Activated naive CD8-positive, alpha-beta T cell (primary cell): ENCODE data around the gene GPR137.

Source experiments
- H3K27ac Mint-ChIP-seq: one replicate; pipeline ENCODE4 v1.8.0; 2021; ENCODE audit warnings: mixed read lengths
- H3K27me3 Mint-ChIP-seq: one replicate; pipeline ENCODE4 v1.8.0; 2021; ENCODE audit warnings: mixed read lengths
- H3K36me3 Mint-ChIP-seq: one replicate; pipeline ENCODE4 v1.8.0; 2021; ENCODE audit warnings: mixed read lengths
- H3K4me1 Mint-ChIP-seq: one replicate; pipeline ENCODE4 v1.8.0; 2021; ENCODE audit warnings: low read depth, mixed read lengths
- H3K4me3 Mint-ChIP-seq: one replicate; pipeline ENCODE4 v1.8.0; 2021; ENCODE audit warnings: mild to moderate bottlenecking, mixed read lengths
- H3K9me3 Mint-ChIP-seq: one replicate; pipeline ENCODE4 v1.8.0; 2021; ENCODE audit warnings: low read depth, mixed read lengths

Gene GPR137

DNA sequence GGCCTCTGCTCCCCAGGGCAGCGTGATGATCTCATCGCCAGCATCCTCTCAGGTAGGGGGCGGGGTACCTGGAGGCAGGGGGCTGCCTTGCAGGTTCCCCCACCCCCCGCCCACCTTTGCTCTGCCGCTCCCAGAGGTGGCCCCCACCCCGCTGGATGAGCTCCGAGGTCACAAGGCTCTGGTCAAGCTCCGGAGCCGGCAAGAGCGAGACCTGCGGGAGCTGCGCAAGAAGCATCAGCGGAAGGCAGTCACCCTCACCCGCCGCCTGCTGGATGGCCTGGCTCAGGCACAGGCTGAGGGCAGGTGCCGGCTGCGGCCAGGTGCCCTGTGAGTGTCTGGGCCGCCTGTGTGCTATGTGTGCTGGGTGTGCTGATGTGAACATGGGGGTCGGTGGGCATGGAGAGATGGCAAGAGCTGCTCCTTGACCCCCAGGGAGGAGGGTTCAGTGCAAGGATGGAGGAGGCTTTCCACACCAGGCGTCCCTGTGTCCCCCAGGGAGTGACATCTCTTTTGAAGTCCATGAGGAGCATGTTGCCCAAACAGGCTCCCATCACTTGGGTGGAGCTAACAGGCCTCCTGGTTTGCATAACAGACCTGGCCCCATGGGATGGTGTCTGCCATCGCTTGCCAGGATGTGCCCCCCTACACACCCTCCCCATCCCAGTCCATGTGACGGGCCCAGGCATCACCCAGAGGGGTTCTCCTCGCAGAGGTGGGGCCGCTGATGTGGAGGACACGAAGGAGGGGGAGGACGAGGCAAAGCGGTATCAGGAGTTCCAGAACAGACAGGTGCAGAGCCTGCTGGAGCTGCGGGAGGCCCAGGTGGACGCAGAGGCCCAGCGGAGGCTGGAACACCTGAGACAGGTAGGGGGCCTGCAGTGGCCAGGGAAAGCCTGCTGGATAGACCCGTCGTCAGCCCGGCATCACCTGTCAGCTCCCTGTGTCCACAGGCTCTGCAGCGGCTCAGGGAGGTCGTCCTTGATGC lies 20.2 kb upstream of the GPR137 start:
- H3K4me3 Mint-ChIP-seq = no peak overlapping the region
- no peaks in the 10 kb centered on the region for H3K9me3 Mint-ChIP-seq
- H3K36me3 Mint-ChIP-seq = peaks cover 2% of the 10 kb centered on the region
- H3K27me3 Mint-ChIP-seq = no peaks in the 10 kb centered on the region
- H3K4me1 Mint-ChIP-seq = peaks cover 14% of the 10 kb centered on the region
- no peak overlapping the region for H3K27ac Mint-ChIP-seq

DNA sequence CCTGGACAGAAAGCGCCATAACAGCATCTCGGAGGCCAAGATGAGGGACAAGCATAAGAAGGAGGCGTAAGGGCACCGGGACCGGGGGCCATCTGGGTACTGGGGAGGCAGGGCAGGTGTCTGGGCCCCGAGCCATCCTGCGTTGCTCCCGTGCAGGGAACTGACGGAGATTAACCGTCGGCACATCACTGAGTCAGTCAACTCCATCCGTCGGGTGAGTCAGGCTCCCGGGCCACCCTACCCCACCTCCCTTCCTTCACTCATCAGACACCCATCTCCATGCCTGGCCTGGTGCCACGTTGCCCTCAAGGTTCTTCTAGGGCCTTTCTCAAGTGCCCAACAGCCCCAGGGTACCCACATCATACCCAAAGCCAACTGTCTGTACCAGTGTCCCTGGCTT lies 19.3 kb upstream of the GPR137 start:
- peaks cover 2% of the 10 kb centered on the region for H3K36me3 Mint-ChIP-seq
- H3K4me3 Mint-ChIP-seq = no peak overlapping the region
- H3K27me3 Mint-ChIP-seq = no peaks in the 10 kb centered on the region
- no peaks in the 10 kb centered on the region for H3K9me3 Mint-ChIP-seq
- H3K4me1 Mint-ChIP-seq = peaks cover 14% of the 10 kb centered on the region
- no peak overlapping the region for H3K27ac Mint-ChIP-seq

DNA sequence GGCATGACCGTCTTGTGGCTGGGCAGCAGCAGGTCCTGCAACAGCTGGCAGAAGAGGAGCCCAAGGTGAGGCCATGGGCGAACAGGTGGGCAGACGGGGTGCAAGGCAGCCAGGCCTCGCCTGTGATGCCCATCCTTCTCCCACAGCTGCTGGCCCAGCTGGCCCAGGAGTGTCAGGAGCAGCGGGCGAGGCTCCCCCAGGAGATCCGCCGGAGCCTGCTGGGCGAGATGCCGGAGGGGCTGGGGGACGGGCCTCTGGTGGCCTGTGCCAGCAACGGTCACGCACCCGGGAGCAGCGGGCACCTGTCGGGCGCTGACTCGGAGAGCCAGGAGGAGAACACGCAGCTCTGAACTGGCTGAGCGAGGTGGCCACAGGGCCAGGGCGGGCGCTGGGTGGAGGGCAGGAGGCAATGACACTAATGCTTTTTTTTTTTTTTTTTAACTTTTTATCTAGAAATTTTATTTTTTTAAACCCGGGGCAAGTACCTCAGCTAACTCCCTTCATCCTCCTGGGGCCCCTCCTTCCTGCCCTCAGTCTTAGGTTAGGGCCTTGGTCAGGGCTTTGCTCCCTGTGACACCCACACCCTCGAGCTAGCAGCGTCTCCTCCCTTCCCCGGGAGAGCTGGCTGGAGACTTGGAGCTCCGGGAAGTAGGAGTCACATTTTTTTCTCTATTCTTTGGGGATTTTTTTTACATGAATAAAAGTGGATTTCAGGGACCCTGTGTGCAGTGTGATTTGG lies 18.3 kb upstream of the GPR137 start:
- no peak overlapping the region for H3K4me3 Mint-ChIP-seq
- H3K9me3 Mint-ChIP-seq = no peaks in the 10 kb centered on the region
- no peak overlapping the region for H3K27ac Mint-ChIP-seq
- H3K27me3 Mint-ChIP-seq = no peaks in the 10 kb centered on the region
- peaks cover 17% of the 10 kb centered on the region for H3K4me1 Mint-ChIP-seq
- peaks cover 2% of the 10 kb centered on the region for H3K36me3 Mint-ChIP-seq

DNA sequence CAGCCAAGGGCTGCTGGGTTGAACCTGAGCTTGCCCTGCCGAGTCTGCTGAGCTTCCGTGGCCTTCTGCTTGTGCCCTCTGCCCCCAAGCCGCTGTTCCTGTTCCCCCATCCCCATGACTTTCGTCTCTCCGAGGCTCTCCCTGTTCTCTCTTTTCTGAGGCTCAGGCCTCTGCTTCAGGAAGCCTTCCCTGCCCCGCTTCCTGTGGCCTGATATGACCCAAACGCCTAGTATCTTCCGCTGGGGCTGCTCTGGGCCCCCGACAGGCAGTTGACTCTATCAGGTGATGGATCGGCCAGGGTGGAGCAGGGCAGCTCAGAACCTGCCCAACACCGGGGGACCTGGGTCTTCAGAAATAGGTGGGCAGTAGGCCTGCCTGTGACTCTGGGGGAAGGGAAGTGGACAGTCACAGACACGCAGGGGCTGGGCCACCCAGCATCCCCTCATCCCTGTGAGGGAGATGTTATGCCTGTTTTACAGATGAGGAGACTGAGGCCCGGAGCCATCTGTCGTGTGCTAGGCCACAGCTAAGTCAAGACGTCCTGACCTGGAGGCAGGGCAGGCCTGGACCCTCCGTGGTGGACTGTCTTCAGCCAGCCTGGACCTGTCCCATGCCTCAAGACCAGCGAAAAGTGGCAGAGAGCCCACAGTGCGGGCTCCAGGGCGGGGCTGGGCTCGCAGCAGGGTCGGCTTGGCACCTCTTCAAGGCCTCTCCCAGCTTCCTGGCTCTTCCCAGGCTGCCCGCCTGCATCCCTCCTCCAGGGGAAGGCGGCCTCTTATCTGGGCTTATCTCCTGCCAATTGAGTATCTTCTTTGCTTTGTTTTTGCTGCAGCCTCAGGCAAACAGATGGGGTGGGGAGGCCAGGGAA lies 17.4 kb upstream of the GPR137 start:
- H3K4me1 Mint-ChIP-seq = peaks cover 17% of the 10 kb centered on the region
- H3K36me3 Mint-ChIP-seq = peaks cover 2% of the 10 kb centered on the region
- H3K9me3 Mint-ChIP-seq = no peaks in the 10 kb centered on the region
- H3K4me3 Mint-ChIP-seq = peak overlapping the region; percentile 98
- H3K27ac Mint-ChIP-seq = peak overlapping the region; percentile 96
- H3K27me3 Mint-ChIP-seq = no peaks in the 10 kb centered on the region

DNA sequence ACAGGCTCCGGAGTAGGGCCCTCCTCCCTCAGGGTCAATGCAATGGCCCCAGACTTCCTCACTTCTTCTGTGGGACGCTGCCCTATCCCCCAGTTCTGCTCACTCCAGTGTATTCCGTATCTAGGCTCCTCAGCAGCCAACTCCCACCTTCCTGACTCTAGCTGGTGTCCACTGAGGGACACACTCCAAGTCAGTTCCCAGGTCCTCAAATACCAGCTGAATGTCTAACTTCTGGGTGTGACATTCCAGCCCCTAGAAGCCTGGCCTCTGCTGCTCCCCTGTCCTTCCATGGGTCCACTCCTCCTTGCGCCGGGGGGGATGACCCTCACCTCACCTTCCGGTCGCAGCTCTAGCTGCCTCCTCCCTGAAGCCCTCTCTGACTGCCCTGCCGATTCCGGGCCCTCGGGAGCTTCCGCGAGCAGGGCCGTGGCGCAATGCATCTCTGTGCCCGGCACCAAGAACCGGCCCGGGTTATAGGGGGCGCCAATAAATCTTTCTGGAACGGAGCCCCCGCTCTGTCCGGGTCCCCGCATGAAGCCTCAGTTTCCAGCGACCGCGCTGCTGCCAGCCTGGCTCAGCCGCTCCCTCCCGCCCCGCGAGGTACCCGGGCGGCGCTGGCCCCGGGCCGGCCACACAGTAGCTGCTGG lies 16.6 kb upstream of the GPR137 start:
- Mint-ChIP-seq H3K27me3 (no peaks in the 10 kb centered on the region), H3K36me3 (peaks cover 2% of the 10 kb centered on the region), H3K27ac (peak overlapping the region; percentile 96), H3K4me1 (peaks cover 17% of the 10 kb centered on the region), H3K9me3 (no peaks in the 10 kb centered on the region), H3K4me3 (peak overlapping the region; percentile 98)

DNA sequence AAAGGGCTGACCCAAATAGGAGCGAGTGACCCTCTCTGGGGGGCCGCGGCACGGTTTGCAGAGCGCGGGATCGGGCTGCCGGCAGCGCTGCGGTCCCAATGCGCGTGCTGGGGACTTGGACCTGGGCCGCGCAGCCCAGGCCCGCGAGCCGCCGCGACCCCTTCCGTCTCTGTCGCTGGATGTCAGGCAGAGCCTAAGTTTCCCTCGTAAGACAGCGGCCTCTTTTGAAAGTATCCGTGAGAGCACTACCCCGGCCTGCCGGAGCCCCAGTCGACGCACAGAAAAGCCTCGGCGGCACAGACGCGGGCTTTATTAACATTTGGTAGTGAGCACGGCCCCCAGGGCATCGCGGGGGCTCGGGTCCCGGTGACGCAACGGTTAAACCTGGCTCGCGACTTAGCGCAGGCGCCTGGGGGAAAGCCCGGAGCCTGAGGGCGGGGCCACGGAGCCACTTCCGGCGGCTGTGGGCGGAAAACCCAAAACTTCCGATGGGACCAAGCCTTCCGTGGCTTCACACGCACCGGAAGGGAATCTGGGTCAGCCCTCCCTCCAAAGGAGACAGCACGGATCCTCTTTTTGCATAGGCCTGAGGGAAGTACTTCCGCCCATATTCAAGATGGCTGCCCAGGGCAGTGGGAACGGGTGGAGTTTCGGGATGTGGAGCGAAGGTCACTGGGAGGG lies 16.0 kb upstream of the GPR137 start:
- Mint-ChIP-seq H3K27ac (peak overlapping the region; percentile 96), H3K4me3 (peak overlapping the region; percentile 98), H3K4me1 (peaks cover 17% of the 10 kb centered on the region), H3K36me3 (peaks cover 2% of the 10 kb centered on the region), H3K27me3 (no peaks in the 10 kb centered on the region), H3K9me3 (no peaks in the 10 kb centered on the region)

DNA sequence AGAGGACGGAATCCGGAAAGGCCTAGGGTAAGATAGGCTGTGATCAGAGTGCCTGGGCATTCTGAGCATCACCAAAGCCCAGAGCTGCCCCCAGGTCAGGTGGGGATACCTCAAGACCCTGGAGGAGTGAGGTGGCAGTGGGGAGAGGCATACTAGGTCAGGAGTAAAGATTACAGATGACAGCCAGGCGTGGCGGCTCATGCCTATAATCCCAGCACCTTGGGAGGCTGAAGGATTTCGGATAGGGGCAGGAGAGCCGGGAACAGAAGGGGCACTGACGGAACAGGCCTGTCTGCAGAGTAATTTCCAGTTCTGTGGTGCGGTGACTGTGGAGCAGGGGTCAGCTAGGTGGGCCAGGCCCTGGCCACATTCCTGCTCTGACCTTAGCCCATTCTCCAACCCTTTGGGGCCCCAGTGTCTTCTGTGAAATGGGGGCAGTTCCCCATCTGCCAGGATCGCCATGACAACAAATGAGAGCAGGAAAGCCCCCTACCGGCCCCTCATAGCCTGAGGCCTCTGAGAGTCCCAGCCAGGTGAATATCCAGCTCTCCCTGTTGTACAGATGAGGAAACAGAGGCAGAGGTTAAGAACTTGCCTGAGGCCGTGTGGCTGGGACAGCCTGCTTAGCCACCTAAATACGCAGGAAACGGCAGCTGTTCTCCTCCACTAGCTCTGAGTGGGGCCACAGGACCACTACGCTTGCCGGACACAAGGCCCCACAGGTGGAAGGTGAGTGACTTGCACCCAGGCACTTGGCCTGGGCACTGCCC lies 10.4 kb upstream of the GPR137 start:
- no peak overlapping the region for H3K4me3 Mint-ChIP-seq
- H3K4me1 Mint-ChIP-seq = peaks cover 3% of the 10 kb centered on the region
- peaks cover 3% of the 10 kb centered on the region for H3K36me3 Mint-ChIP-seq
- H3K9me3 Mint-ChIP-seq = no peaks in the 10 kb centered on the region
- no peaks in the 10 kb centered on the region for H3K27me3 Mint-ChIP-seq
- no peak overlapping the region for H3K27ac Mint-ChIP-seq

DNA sequence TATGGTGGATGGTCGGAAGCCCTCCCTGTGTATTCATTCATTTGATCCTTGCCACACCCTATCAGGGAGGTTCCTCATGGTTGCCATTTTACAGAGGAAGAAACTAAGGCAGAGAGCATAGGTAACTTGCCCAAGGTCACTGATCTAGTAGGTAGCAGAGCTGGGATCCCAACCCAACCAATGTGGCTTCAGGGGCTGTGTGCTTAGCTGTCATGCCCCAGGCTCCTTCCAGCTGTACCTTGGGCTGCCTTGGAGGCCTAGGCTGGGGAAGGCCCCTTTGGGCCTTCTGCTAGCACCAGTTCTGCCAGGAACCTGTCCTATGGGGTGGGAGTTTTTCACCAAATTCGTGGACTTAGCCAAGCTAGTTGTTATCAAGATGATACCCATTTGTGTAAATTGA lies 9.8 kb upstream of the GPR137 start:
- H3K4me1 Mint-ChIP-seq = peaks cover 3% of the 10 kb centered on the region
- no peak overlapping the region for H3K27ac Mint-ChIP-seq
- H3K9me3 Mint-ChIP-seq = no peaks in the 10 kb centered on the region
- H3K27me3 Mint-ChIP-seq = no peaks in the 10 kb centered on the region
- H3K36me3 Mint-ChIP-seq = peaks cover 3% of the 10 kb centered on the region
- H3K4me3 Mint-ChIP-seq = no peak overlapping the region

DNA sequence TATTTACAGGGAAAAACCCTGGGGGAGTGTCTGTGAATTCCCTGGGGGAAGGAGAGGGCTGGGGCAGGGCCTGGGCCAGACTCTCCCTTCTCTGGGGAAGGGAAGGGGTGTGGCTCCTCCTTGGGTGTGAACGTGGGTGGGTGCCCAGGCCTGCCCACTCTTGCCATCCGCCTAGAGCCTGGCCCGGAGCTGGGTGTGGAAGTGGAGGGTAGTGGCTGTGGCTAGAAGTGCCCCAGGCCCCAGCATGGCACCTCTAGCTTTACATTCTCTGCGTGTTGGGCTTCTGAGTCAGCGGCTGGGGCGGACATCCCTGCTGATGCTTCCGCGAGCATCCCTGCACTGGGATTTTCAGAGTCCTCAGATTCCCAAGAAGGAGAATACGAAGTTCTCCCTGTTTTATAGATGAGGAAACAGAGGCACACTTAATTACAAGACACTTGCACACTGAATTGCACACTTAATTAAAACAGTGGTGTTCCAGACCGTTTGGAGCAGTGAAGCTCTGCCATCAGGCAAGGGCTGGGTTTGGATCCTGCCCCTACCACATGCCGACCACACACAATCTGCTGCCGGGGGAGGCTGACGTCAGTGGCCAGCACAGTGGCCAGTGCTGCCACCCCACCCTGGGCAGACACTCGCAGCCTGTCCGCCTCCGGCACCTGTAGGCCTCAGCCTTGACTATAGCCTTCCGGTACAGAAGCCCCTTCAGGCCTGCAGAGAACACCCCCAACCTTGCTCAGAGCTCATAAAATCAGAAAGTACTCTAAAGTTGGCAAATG lies 8.8 kb upstream of the GPR137 start:
- H3K36me3 Mint-ChIP-seq = peaks cover 3% of the 10 kb centered on the region
- H3K9me3 Mint-ChIP-seq = no peaks in the 10 kb centered on the region
- H3K27me3 Mint-ChIP-seq = no peaks in the 10 kb centered on the region
- no peak overlapping the region for H3K4me3 Mint-ChIP-seq
- H3K27ac Mint-ChIP-seq = no peak overlapping the region
- peaks cover 3% of the 10 kb centered on the region for H3K4me1 Mint-ChIP-seq

DNA sequence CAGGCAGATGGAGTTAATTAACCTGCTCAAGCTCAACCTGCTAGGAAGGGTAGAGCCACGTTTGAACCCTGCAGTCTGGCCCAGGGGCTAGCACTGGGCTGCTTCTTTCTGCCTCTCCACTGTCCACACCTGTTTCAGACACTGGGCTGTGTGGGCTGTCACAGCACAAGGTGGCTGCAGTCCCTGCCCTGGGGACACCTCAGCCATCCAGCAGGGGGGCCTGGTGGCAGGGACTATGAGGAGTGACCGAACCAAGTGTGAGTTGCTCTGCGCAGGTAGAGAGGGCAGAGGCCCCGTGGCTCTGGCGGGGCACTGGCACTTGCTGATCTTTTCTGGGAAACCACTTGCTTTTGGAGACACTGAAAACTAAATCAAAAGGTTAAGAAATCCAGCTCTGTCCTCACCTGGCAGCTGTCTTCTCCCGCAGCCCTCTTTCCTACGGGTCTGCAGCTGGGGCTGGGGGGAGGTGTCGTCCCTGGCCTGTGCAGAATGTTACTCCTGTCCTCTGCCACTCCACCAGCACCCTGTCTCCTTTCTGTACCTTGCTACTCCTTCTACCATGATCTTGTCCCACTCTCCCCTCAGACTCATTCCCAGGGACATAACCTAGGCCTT lies 7.0 kb upstream of the GPR137 start:
- no peak overlapping the region for H3K4me3 Mint-ChIP-seq
- no peak overlapping the region for H3K27ac Mint-ChIP-seq
- peaks cover 4% of the 10 kb centered on the region for H3K4me1 Mint-ChIP-seq

DNA sequence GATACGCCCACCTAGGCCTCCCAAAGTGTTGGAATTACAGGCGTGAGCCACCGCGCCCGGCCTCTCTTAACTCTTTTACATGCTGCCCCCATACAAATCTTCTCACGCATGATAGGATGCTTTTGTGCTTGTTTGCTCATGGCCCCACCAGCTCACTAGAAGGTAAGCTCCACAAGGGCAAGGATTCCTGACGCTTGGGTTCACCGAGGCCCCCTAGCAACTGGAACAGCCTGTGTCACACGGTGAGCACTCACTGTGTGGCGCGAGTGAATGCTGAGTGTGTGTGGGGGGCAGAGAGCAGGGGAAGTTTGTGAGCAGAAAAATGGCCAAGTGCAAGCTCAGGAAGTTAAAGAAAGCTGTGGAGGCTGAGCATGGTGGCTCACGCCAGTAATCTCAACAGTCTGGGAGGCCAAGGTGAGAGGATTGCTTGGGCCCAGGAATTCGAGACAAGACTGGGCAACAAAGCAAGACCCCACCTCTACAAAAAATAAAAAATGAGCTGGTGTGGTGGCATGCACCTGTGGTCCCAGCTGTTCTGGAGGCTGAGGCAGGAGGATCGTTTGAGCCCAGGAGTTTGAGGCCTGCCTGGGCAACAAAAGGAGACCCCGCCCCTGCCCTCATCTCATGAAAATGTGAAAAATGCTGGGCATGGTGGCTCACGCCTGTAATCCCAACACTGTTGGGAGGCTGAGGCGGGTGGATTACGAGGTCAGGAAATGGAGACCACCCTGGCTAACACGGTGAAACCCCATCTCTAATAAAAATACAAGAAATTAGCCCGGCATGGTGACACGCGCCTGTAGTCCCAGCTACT lies 3.5 kb upstream of the GPR137 start:
- H3K27ac Mint-ChIP-seq = no peak overlapping the region
- peaks cover 3% of the 10 kb centered on the region for H3K36me3 Mint-ChIP-seq
- no peak overlapping the region for H3K4me3 Mint-ChIP-seq
- H3K27me3 Mint-ChIP-seq = no peaks in the 10 kb centered on the region
- H3K9me3 Mint-ChIP-seq = no peaks in the 10 kb centered on the region
- H3K4me1 Mint-ChIP-seq = peaks cover 15% of the 10 kb centered on the region

More for the DNA sequence above, 7.0 kb upstream of the GPR137 start:
- H3K9me3 Mint-ChIP-seq = no peaks in the 10 kb centered on the region
- no peaks in the 10 kb centered on the region for H3K27me3 Mint-ChIP-seq
- H3K36me3 Mint-ChIP-seq = peaks cover 3% of the 10 kb centered on the region

DNA sequence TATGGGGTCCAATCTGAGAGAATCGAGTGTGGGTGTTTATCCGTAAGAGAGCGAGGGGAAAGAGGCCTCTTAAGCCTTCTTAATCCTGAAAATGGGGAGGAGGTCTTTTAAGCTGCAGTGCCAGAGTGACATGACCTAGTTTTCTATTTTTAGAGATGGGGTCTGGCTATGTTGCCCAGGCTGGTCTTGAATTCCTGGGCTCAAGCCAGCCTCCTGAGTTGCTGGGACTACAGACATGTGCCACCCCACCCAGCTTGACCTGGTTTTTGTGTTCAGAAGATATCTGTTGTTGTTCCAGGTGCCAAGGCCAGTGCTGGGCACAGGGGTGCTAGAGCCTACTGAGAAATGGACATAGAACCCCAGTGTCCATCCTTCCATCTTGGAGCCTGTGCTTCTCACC lies 2.6 kb upstream of the GPR137 start:
- Mint-ChIP-seq H3K27me3 (no peaks in the 10 kb centered on the region), H3K4me1 (peaks cover 15% of the 10 kb centered on the region), H3K36me3 (peaks cover 3% of the 10 kb centered on the region), H3K4me3 (peak overlapping the region; percentile 30), H3K27ac (no peak overlapping the region), H3K9me3 (no peaks in the 10 kb centered on the region)
